Endothelial cell of umbilical vein (primary cell): Measurements from ENCODE around the gene DRD4. TPM values are rescaled to one million over a fixed set of nuclear protein-coding genes. Genes with fewer than 3 reads are reported as not detected.

Experiments
- polyA plus RNA-seq, 4 experiments: library from polyadenylated mRNA; depleted of rRNA in 3 of 4; stranded (reverse) in 3 of 4; unstranded in 1 of 4; fragments of >200 nt; gene quantifications; 2 replicates each; pipeline versions ENCODE4 v1.2.1 to v1.2.3, GENCODE V29; 2011 to 2012; ENCODE audit warnings: missing spikeins in 1 of 4
- total RNA-seq: library from RNA; stranded (reverse); gene quantifications from 2 replicates; pipeline ENCODE4 v1.2.3, GENCODE V29; 2021

The DRD4 gene
- total and polyA plus RNA-seq, 2 donors (not counting 3 experiments of a cell fraction or from before 2014, with no cell fraction given), result 0.24 TPM; not detected in 1

Other genes starting within 250 kb of the DRD4 start
- 0.27 and 0.30 TPM in 2 replicates for gene PKP3, start 243.1 kb upstream of the DRD4 start, total RNA-seq
- gene PKP3, start 243.1 kb upstream of the DRD4 start, polyA plus RNA-seq, result 0.33 and 0.59 TPM in 2 replicates
- 51.9 and 52.3 TPM in 2 replicates for gene SIGIRR, start 222.3 kb upstream of the DRD4 start, total RNA-seq
- 70.9 and 104 TPM in 2 replicates for gene SIGIRR, start 222.3 kb upstream of the DRD4 start, polyA plus RNA-seq
- 0.12 TPM in 1 of 2 replicates, not detected in the other for gene ANO9, start 195.3 kb upstream of the DRD4 start, total RNA-seq
- 0.23 and 0.32 TPM in 2 replicates for gene ANO9, start 195.3 kb upstream of the DRD4 start, polyA plus RNA-seq
- 41.4 and 44.2 TPM in 2 replicates for gene PTDSS2, start 187.0 kb upstream of the DRD4 start, total RNA-seq
- 46.8 and 60.8 TPM in 2 replicates for gene PTDSS2, start 187.0 kb upstream of the DRD4 start, polyA plus RNA-seq
- 143 and 144 TPM in 2 replicates for gene RNH1, start 130.0 kb upstream of the DRD4 start, total RNA-seq
- 198 and 276 TPM in 2 replicates for gene RNH1, start 130.0 kb upstream of the DRD4 start, polyA plus RNA-seq
- gene HRAS, start 101.7 kb upstream of the DRD4 start, total RNA-seq, result 103 TPM in 2 replicates
- gene HRAS, start 101.7 kb upstream of the DRD4 start, polyA plus RNA-seq, result 105 and 109 TPM in 2 replicates
- 0.55 and 0.90 TPM in 2 replicates for gene LRRC56, start 99.7 kb upstream of the DRD4 start, total RNA-seq
- 0.47 and 0.64 TPM in 2 replicates for gene LRRC56, start 99.7 kb upstream of the DRD4 start, polyA plus RNA-seq
- gene LMNTD2, start 76.5 kb upstream of the DRD4 start, total RNA-seq, result 1.8 and 2.1 TPM in 2 replicates
- 2.6 and 3.9 TPM in 2 replicates for gene LMNTD2, start 76.5 kb upstream of the DRD4 start, polyA plus RNA-seq
- gene RASSF7, start 76.3 kb upstream of the DRD4 start, total RNA-seq, result 12.2 and 14.1 TPM in 2 replicates
- 19.9 and 27.9 TPM in 2 replicates for gene RASSF7, start 76.3 kb upstream of the DRD4 start, polyA plus RNA-seq
- gene PHRF1, start 60.8 kb upstream of the DRD4 start, total RNA-seq, result 38.8 and 39.4 TPM in 2 replicates
- gene PHRF1, start 60.8 kb upstream of the DRD4 start, polyA plus RNA-seq, result 14.2 and 14.8 TPM in 2 replicates
- gene IRF7, start 21.3 kb upstream of the DRD4 start, total RNA-seq, result 12.3 and 14.7 TPM in 2 replicates
- 12.6 and 23.3 TPM in 2 replicates for gene IRF7, start 21.3 kb upstream of the DRD4 start, polyA plus RNA-seq
- gene CDHR5, start 12.3 kb upstream of the DRD4 start, total RNA-seq, result not detected in 2 replicates
- not detected in 2 replicates for gene CDHR5, start 12.3 kb upstream of the DRD4 start, polyA plus RNA-seq
- not detected in 2 replicates for gene SCT, start 10.1 kb upstream of the DRD4 start, total RNA-seq
- not detected in 2 replicates for gene SCT, start 10.1 kb upstream of the DRD4 start, polyA plus RNA-seq
- 50.3 and 55.7 TPM in 2 replicates for gene DEAF1, start 58.0 kb downstream of the DRD4 start, total RNA-seq
- 43.6 and 45.5 TPM in 2 replicates for gene DEAF1, start 58.0 kb downstream of the DRD4 start, polyA plus RNA-seq
- gene TMEM80, start 58.5 kb downstream of the DRD4 start, total RNA-seq, result 24.1 and 26.6 TPM in 2 replicates
- gene TMEM80, start 58.5 kb downstream of the DRD4 start, polyA plus RNA-seq, result 17.9 and 21.2 TPM in 2 replicates
- 6.0 and 12.5 TPM in 2 replicates for gene EPS8L2, start 69.0 kb downstream of the DRD4 start, total RNA-seq
- gene EPS8L2, start 69.0 kb downstream of the DRD4 start, polyA plus RNA-seq, result 5.2 and 5.9 TPM in 2 replicates
- 287 and 294 TPM in 2 replicates for gene TALDO1, start 110.2 kb downstream of the DRD4 start, total RNA-seq
- 184 and 211 TPM in 2 replicates for gene TALDO1, start 110.2 kb downstream of the DRD4 start, polyA plus RNA-seq
- 78.5 and 83.1 TPM in 2 replicates for gene GATD1, start 140.2 kb downstream of the DRD4 start, total RNA-seq
- 70.6 and 90.8 TPM in 2 replicates for gene GATD1, start 140.2 kb downstream of the DRD4 start, polyA plus RNA-seq
- 0.40 and 0.83 TPM in 2 replicates for gene CEND1, start 152.8 kb downstream of the DRD4 start, total RNA-seq
- gene CEND1, start 152.8 kb downstream of the DRD4 start, polyA plus RNA-seq, result 0.15 and 0.27 TPM in 2 replicates
- gene SLC25A22, start 161.0 kb downstream of the DRD4 start, total RNA-seq, result 24.9 and 29.3 TPM in 2 replicates
- gene SLC25A22, start 161.0 kb downstream of the DRD4 start, polyA plus RNA-seq, result 24.5 and 27.4 TPM in 2 replicates
- 30.6 and 30.7 TPM in 2 replicates for gene PIDD1, start 168.0 kb downstream of the DRD4 start, total RNA-seq
- 28.2 and 41.0 TPM in 2 replicates for gene PIDD1, start 168.0 kb downstream of the DRD4 start, polyA plus RNA-seq
- gene RPLP2, start 172.7 kb downstream of the DRD4 start, total RNA-seq, result 1,644 and 1,739 TPM in 2 replicates
- gene RPLP2, start 172.7 kb downstream of the DRD4 start, polyA plus RNA-seq, result 1,579 and 3,225 TPM in 2 replicates
- 75.6 and 83.0 TPM in 2 replicates for gene PNPLA2, start 181.6 kb downstream of the DRD4 start, total RNA-seq
- 73.1 and 80.3 TPM in 2 replicates for gene PNPLA2, start 181.6 kb downstream of the DRD4 start, polyA plus RNA-seq
- gene CRACR2B, start 190.7 kb downstream of the DRD4 start, total RNA-seq, result 8.4 and 9.7 TPM in 2 replicates
- 9.3 and 10.7 TPM in 2 replicates for gene CRACR2B, start 190.7 kb downstream of the DRD4 start, polyA plus RNA-seq
- gene CD151, start 195.7 kb downstream of the DRD4 start, total RNA-seq, result 515 and 605 TPM in 2 replicates
- gene CD151, start 195.7 kb downstream of the DRD4 start, polyA plus RNA-seq, result 1,090 and 1,522 TPM in 2 replicates
- gene POLR2L, start 205.3 kb downstream of the DRD4 start, total RNA-seq, result 252 and 259 TPM in 2 replicates
- 146 and 173 TPM in 2 replicates for gene POLR2L, start 205.3 kb downstream of the DRD4 start, polyA plus RNA-seq
- gene TSPAN4, start 205.6 kb downstream of the DRD4 start, total RNA-seq, result 86.5 and 114 TPM in 2 replicates
- 199 and 238 TPM in 2 replicates for gene TSPAN4, start 205.6 kb downstream of the DRD4 start, polyA plus RNA-seq